Esophagus muscularis mucosa (tissue), 4 donors: ENCODE measurements around the gene RASAL2.

ENCODE experiments used
- EP300 ChIP-seq: sonication (generic); formaldehyde crosslinking; IDR thresholded peaks from one replicate; pipeline ENCODE4 v1.6.1; 2017; ENCODE audit warnings: antibody characterized with exemption
- POLR2A ChIP-seq: fragments of 450-650 bp; IDR thresholded peaks from one replicate; pipeline ENCODE4 v1.6.1; 2017; ENCODE audit warnings: antibody characterized with exemption, moderate library complexity, mild to moderate bottlenecking, low read depth
- POLR2AphosphoS5 ChIP-seq, 2 donors: sonication (generic); formaldehyde crosslinking; IDR thresholded peaks; one replicate each; pipeline ENCODE4 v1.6.1; 2017; ENCODE audit warnings: antibody characterized with exemption in 2 of 2
- TF ChIP-seq, protein P1 (sequence below), 3 experiments: fragments of 200-600 bp in 2 of 3; fragments of 450-650 bp in 1 of 3; sonication (generic) in 2 of 3; IDR thresholded peaks; one replicate each; pipeline ENCODE4 v1.5.1; 2017 to 2019; ENCODE audit warnings: antibody characterized with exemption in 3 of 3, mild to moderate bottlenecking in 2 of 3, moderate library complexity in 1 of 3

DNA sequence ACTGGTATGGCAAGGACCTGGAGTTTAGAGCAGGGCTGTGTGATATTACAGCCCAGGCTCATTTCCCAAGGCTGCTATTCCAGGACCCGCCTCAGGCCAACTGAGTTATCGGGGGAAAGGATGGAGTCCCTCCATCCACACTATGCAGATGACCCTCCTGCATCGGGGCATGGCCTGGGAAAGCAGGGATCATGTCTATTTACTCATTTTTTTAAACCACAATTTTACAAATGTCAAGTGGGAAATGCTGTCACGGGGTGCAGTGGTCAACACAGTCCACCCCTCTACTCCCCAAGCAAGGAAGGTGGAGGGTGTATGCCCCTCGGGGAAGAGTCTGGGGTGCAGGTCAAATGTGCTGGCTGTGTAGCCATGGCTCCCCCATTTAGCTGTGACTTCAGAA, 409.0 kb downstream of the RASAL2 start:
- TF ChIP-seq, protein P1, sequence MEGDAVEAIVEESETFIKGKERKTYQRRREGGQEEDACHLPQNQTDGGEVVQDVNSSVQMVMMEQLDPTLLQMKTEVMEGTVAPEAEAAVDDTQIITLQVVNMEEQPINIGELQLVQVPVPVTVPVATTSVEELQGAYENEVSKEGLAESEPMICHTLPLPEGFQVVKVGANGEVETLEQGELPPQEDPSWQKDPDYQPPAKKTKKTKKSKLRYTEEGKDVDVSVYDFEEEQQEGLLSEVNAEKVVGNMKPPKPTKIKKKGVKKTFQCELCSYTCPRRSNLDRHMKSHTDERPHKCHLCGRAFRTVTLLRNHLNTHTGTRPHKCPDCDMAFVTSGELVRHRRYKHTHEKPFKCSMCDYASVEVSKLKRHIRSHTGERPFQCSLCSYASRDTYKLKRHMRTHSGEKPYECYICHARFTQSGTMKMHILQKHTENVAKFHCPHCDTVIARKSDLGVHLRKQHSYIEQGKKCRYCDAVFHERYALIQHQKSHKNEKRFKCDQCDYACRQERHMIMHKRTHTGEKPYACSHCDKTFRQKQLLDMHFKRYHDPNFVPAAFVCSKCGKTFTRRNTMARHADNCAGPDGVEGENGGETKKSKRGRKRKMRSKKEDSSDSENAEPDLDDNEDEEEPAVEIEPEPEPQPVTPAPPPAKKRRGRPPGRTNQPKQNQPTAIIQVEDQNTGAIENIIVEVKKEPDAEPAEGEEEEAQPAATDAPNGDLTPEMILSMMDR (IDR thresholded peaks at IDR 0.05) = no peak
- no peak for TF ChIP-seq POLR2A
- no peak for TF ChIP-seq POLR2AphosphoS5 (IDR thresholded peaks at IDR 0.05)
- TF ChIP-seq EP300 = no peak
